Motor neuron (in vitro differentiated cells): ENCODE measurements around the gene RBM25. TPM values are rescaled to one million over a fixed set of nuclear protein-coding genes. Genes with fewer than 3 reads are reported as not detected.

Experiments
- total RNA-seq, 8 experiments: library from RNA; unstranded; fragments of 300-600 nt; gene quantifications; 2 replicates each; pipeline versions ENCODE4 v1.2.3 to v1.2.4, GENCODE V29; 2022

RBM25 gene
- total RNA-seq, 8 experiments from 2014 or later: 53.9 to 100 (median 70.9) TPM

Other genes starting within 250 kb of the RBM25 start
- gene DPF3, start 164.4 kb upstream of the RBM25 start, total RNA-seq: 10 to 100 TPM in 3 of 8 experiments, 1 to 10 TPM in 5; 5.0 to 10.8 (median 8.6) TPM
- 10 to 100 TPM in 7 of 8 experiments, 1 to 10 TPM in 1; 7.1 to 36.6 (median 15.6) TPM for gene DCAF4, start 132.1 kb upstream of the RBM25 start, total RNA-seq
- 10 to 100 TPM in 7 of 8 experiments, 1 to 10 TPM in 1; 9.7 to 19.7 (median 12.1) TPM for gene ZFYVE1, start 31.4 kb upstream of the RBM25 start, total RNA-seq
- gene PSEN1, start 78.0 kb downstream of the RBM25 start, total RNA-seq: 10 to 100 TPM; 31.1 to 54.2 (median 37.0) TPM
- 10 to 100 TPM in 3 of 8 experiments, 1 to 10 TPM in 2, under 1 TPM in 3; 0.54 to 29.4 (median 1.5) TPM for gene PAPLN, start 179.0 kb downstream of the RBM25 start, total RNA-seq